ENCODE measurements around the gene ATP5PF. TPM values are rescaled to one million over a fixed set of nuclear protein-coding genes. Genes with fewer than 3 reads are reported as not detected.
"Not testable (repeated sequence)": the region's sequence is repeated elsewhere in the genome, so short reads cannot be mapped to it uniquely, and the experiment has no call there.

ATP5PF gene
- total and polyA plus RNA-seq, 2 donors (not counting 1 experiment from before 2014, with no cell fraction given): 36.6 to 58.3 TPM

DNA sequence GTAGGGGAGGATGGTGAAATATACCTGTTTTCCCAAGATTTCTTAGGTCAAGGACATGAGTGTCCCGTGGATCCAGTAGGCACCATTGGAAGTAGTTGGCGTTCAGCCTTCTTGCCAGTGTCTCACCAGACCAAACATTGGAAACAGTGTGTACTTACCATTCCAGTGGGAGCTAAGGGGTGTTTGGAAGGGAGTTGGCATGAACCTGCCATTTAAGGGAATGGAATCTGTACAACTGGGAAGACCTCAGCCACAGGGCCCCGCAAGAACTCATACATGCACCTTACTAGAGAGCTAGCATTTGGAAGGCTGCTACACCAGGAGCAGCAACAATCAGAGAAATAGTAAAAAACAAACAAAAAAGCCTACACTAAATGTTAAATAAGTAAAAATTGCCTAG is 12.7 kb downstream of the ATP5PF start:
- intact Hi-C loops (cut with micrococcal nuclease): no loop called here
- no peak overlapping the region for H3K27ac Mint-ChIP-seq
- no peak for DNase-seq
- TF ChIP-seq, protein P1, sequence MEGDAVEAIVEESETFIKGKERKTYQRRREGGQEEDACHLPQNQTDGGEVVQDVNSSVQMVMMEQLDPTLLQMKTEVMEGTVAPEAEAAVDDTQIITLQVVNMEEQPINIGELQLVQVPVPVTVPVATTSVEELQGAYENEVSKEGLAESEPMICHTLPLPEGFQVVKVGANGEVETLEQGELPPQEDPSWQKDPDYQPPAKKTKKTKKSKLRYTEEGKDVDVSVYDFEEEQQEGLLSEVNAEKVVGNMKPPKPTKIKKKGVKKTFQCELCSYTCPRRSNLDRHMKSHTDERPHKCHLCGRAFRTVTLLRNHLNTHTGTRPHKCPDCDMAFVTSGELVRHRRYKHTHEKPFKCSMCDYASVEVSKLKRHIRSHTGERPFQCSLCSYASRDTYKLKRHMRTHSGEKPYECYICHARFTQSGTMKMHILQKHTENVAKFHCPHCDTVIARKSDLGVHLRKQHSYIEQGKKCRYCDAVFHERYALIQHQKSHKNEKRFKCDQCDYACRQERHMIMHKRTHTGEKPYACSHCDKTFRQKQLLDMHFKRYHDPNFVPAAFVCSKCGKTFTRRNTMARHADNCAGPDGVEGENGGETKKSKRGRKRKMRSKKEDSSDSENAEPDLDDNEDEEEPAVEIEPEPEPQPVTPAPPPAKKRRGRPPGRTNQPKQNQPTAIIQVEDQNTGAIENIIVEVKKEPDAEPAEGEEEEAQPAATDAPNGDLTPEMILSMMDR (IDR thresholded peaks at IDR 0.05): no peak
- no peak for TF ChIP-seq EZH2 (IDR thresholded peaks at IDR 0.05; ENCODE audit: borderline replicate concordance, insufficient read depth, low read depth, low read length, poor library complexity, severe bottlenecking)
- peaks cover 0 to 44% of the 10 kb centered on the region in 2 experiments for H3K36me3 ChIP-seq (replicated peaks in 1 of 2; ENCODE audit: control extremely low read depth in 1 of 2, control insufficient read depth in 1 of 2, extremely low read depth in 1 of 2, insufficient read depth in 2 of 2, low read length in 1 of 2)
- no peak overlapping the region for H3K27ac ChIP-seq (ENCODE audit: low read length in 2 of 2)
- H3K4me1 Mint-ChIP-seq: no peaks in the 10 kb centered on the region
- H3K4me3 ChIP-seq (ENCODE audit: control extremely low read depth in 1 of 5, extremely low read depth in 1 of 5, insufficient read depth in 1 of 5, low read depth in 2 of 5, low read length in 4 of 5): no peak overlapping the region
- H3K27me3 ChIP-seq (replicated peaks in 1 of 4; ENCODE audit: control extremely low read depth in 1 of 4, control insufficient read depth in 3 of 4, insufficient read depth in 4 of 4, low read length in 3 of 4): no peaks in the 10 kb centered on the region
- H3K9me3 ChIP-seq (ENCODE audit: control extremely low read depth in 1 of 3, control insufficient read depth in 2 of 3, insufficient read depth in 1 of 3, low read length in 2 of 3): no peaks in the 10 kb centered on the region
- H3K9ac ChIP-seq (ENCODE audit: low read length): no peak overlapping the region
- 100% methylated on average over 1 of the region's 3 CpGs for WGBS (ENCODE audit: insufficient coverage)
- no peak overlapping the region for H3K4me3 Mint-ChIP-seq
- no peaks in the 10 kb centered on the region for H3K4me1 ChIP-seq (ENCODE audit: control insufficient read depth in 2 of 2, insufficient read depth in 2 of 2, low read length in 2 of 2)
- H3K4me2 ChIP-seq (replicated peaks; ENCODE audit: low read depth, low read length, poor library complexity, severe bottlenecking): no peak overlapping the region
- no peak for ATAC-seq (ENCODE audit: low read depth)
- H4K20me1 ChIP-seq (ENCODE audit: control insufficient read depth, insufficient read depth, low read length, poor library complexity, severe bottlenecking): peaks cover 6% of the 10 kb centered on the region
- no peaks in the 10 kb centered on the region for H3K9me3 Mint-ChIP-seq (ENCODE audit: insufficient read depth)
- ChIA-PET CTCF (interaction anchor here (1.2 kb wide), 1 partner anchor 14 kb away, joined by 5 read pairs; no protein-coding TSS in a partner anchor), POLR2A (no interaction called here)
- H3K27me3 Mint-ChIP-seq: no peaks in the 10 kb centered on the region
- H3K79me2 ChIP-seq (ENCODE audit: control insufficient read depth, insufficient read depth, low read length): no peaks in the 10 kb centered on the region
- H2AFZ ChIP-seq (ENCODE audit: insufficient read depth, low read depth, low read length, poor library complexity, severe bottlenecking): no peak overlapping the region

GRCh38 chr21:25717491-25718147 is 17.1 kb downstream of the ATP5PF start:
- no peak overlapping the region for H3K4me3 Mint-ChIP-seq
- peaks cover 0 to 8% of the 10 kb centered on the region in 2 experiments for H3K36me3 ChIP-seq (replicated peaks in 1 of 2; ENCODE audit: control extremely low read depth in 1 of 2, control insufficient read depth in 1 of 2, extremely low read depth in 1 of 2, insufficient read depth in 2 of 2, low read length in 1 of 2)
- H3K9me3 ChIP-seq (ENCODE audit: control extremely low read depth in 1 of 3, control insufficient read depth in 2 of 3, insufficient read depth in 1 of 3, low read length in 2 of 3): no peaks in the 10 kb centered on the region
- H4K20me1 ChIP-seq (ENCODE audit: control insufficient read depth, insufficient read depth, low read length, poor library complexity, severe bottlenecking): no peaks in the 10 kb centered on the region
- no peak overlapping the region for H3K4me3 ChIP-seq (ENCODE audit: control extremely low read depth in 1 of 5, extremely low read depth in 1 of 5, insufficient read depth in 1 of 5, low read depth in 2 of 5, low read length in 4 of 5)
- POLR2A ChIA-PET: no interaction called here
- no peak overlapping the region for H3K4me2 ChIP-seq (replicated peaks; ENCODE audit: low read depth, low read length, poor library complexity, severe bottlenecking)
- H3K27ac ChIP-seq (ENCODE audit: low read length in 2 of 2): no peak overlapping the region
- CTCF ChIA-PET: interaction anchor here (2.1 kb wide), 2 partner anchors 10 to 109 kb away, joined by 9 to 15 read pairs; no protein-coding TSS in a partner anchor
- no peak for DNase-seq
- no peaks in the 10 kb centered on the region for H3K27me3 ChIP-seq (replicated peaks in 1 of 4; ENCODE audit: control extremely low read depth in 1 of 4, control insufficient read depth in 3 of 4, insufficient read depth in 4 of 4, low read length in 3 of 4)
- H3K4me1 Mint-ChIP-seq: no peaks in the 10 kb centered on the region
- WGBS (ENCODE audit: insufficient coverage): 86% methylated on average over 1 of the region's 5 CpGs
- intact Hi-C loops (cut with micrococcal nuclease): no loop called here
- H3K4me1 ChIP-seq (ENCODE audit: control insufficient read depth in 2 of 2, insufficient read depth in 2 of 2, low read length in 2 of 2): no peaks in the 10 kb centered on the region
- no peaks in the 10 kb centered on the region for H3K79me2 ChIP-seq (ENCODE audit: control insufficient read depth, insufficient read depth, low read length)
- no peak for ATAC-seq (ENCODE audit: low read depth)
- H3K9me3 Mint-ChIP-seq (ENCODE audit: insufficient read depth): no peaks in the 10 kb centered on the region
- no peak overlapping the region for H3K27ac Mint-ChIP-seq
- H3K9ac ChIP-seq (ENCODE audit: low read length): no peak overlapping the region
- TF ChIP-seq, protein P1 (IDR thresholded peaks at IDR 0.05): no peak
- no peak for TF ChIP-seq EZH2 (IDR thresholded peaks at IDR 0.05; ENCODE audit: borderline replicate concordance, insufficient read depth, low read depth, low read length, poor library complexity, severe bottlenecking)
- H2AFZ ChIP-seq (ENCODE audit: insufficient read depth, low read depth, low read length, poor library complexity, severe bottlenecking): no peak overlapping the region
- H3K27me3 Mint-ChIP-seq: no peaks in the 10 kb centered on the region

- CTCF ChIA-PET: interaction anchor here (3.9 kb wide), 1 partner anchor 106 kb away, joined by 17 read pairs; no protein-coding TSS in a partner anchor
- H3K4me3 ChIP-seq (ENCODE audit: control extremely low read depth in 1 of 5, extremely low read depth in 1 of 5, insufficient read depth in 1 of 5, low read depth in 2 of 5, low read length in 4 of 5); H3K4me3 Mint-ChIP-seq; H4K20me1 ChIP-seq (ENCODE audit: control insufficient read depth, insufficient read depth, low read length, poor library complexity, severe bottlenecking); DNase-seq; H3K9me3 Mint-ChIP-seq (ENCODE audit: insufficient read depth); H3K4me2 ChIP-seq (replicated peaks; ENCODE audit: low read depth, low read length, poor library complexity, severe bottlenecking); H3K79me2 ChIP-seq (ENCODE audit: control insufficient read depth, insufficient read depth, low read length); POLR2A ChIA-PET; intact Hi-C loops (cut with micrococcal nuclease); H2AFZ ChIP-seq (ENCODE audit: insufficient read depth, low read depth, low read length, poor library complexity, severe bottlenecking); H3K27me3 Mint-ChIP-seq; H3K9ac ChIP-seq (ENCODE audit: low read length); H3K36me3 ChIP-seq (replicated peaks in 1 of 2; ENCODE audit: control extremely low read depth in 1 of 2, control insufficient read depth in 1 of 2, extremely low read depth in 1 of 2, insufficient read depth in 2 of 2, low read length in 1 of 2); H3K27me3 ChIP-seq (replicated peaks in 1 of 4; ENCODE audit: control extremely low read depth in 1 of 4, control insufficient read depth in 3 of 4, insufficient read depth in 4 of 4, low read length in 3 of 4); ATAC-seq (ENCODE audit: low read depth); H3K4me1 Mint-ChIP-seq; H3K27ac ChIP-seq (ENCODE audit: low read length in 2 of 2); H3K4me1 ChIP-seq (ENCODE audit: control insufficient read depth in 2 of 2, insufficient read depth in 2 of 2, low read length in 2 of 2); H3K27ac Mint-ChIP-seq; H3K9me3 ChIP-seq (ENCODE audit: control extremely low read depth in 1 of 3, control insufficient read depth in 2 of 3, insufficient read depth in 1 of 3, low read length in 2 of 3): not testable (repeated sequence)
- no CpG with 5 or more reads among the region's 10 CpGs for WGBS (ENCODE audit: insufficient coverage)
These were observed 20.6 kb downstream of the ATP5PF start for GRCh38 chr21:25714066-25714465.
